Transverse colon (tissue), 4 donors: ENCODE results near the gene WNT5B. TPM values are rescaled to one million over a fixed set of nuclear protein-coding genes. Genes with fewer than 3 reads are reported as not detected.

Source experiments
- DNase-seq: peaks from one replicate; pipeline ENCODE4 v3.0.0-alpha.2; 2019
- H3K27ac ChIP-seq, 4 donors: fragments of 200-600 bp; sonication (generic); 2 replicates each; pipeline ENCODE4 v1.5.1; 2016 to 2018; ENCODE audit warnings: inconsistent platforms in 4 of 4
- H3K27me3 ChIP-seq: fragments of 200-600 bp; sonication (generic); 2 replicates; pipeline ENCODE4 v1.5.1; 2017; ENCODE audit warnings: inconsistent platforms
- H3K36me3 ChIP-seq, 4 donors: fragments of 200-600 bp; sonication (generic); 2 replicates each; pipeline ENCODE4 v1.5.1; 2017 to 2019; ENCODE audit warnings: inconsistent platforms in 4 of 4
- H3K4me1 ChIP-seq, 4 donors: fragments of 200-600 bp; sonication (generic); 2 replicates each; pipeline ENCODE4 v1.5.1; 2017 to 2020; ENCODE audit warnings: inconsistent platforms in 4 of 4
- H3K4me3 ChIP-seq, 4 donors: fragments of 200-600 bp; sonication (generic); 1 replicate in 1 of 4; 2 replicates in 3 of 4; pipeline versions ENCODE4 v1.5.1 to v1.6.1; 2017 to 2019; ENCODE audit warnings: inconsistent platforms in 4 of 4
- H3K9me3 ChIP-seq, 2 donors: fragments of 200-600 bp; sonication (generic); 2 replicates each; pipeline ENCODE4 v1.5.1; 2017 to 2019; ENCODE audit warnings: inconsistent platforms in 2 of 2
- EP300 ChIP-seq: sonication (generic); formaldehyde crosslinking; IDR thresholded peaks from one replicate; pipeline ENCODE4 v1.6.1; 2017; ENCODE audit warnings: antibody characterized with exemption, low read depth
- POLR2A ChIP-seq: fragments of 450-650 bp; IDR thresholded peaks from one replicate; pipeline ENCODE4 v1.6.1; 2016; ENCODE audit warnings: antibody characterized with exemption, mild to moderate bottlenecking, moderate library complexity
- POLR2AphosphoS5 ChIP-seq, 3 donors: sonication (generic); formaldehyde crosslinking; IDR thresholded peaks; one replicate each; pipeline ENCODE4 v1.6.1; 2016; ENCODE audit warnings: antibody characterized with exemption in 3 of 3
- WGBS, 2 donors: methylation state at CpG; one replicate each; pipeline ENCODE4 v1.1.5; 2018; ENCODE audit warnings: low coverage in 1 of 2; 5-methylcytosine and 5-hydroxymethylcytosine counted together
- in situ Hi-C, 4 donors: fragments of 200-750 bp; cut with MboI; loops; one replicate each; pipeline versions ENCODE4 v1.15.0 to v1.15.1; 2017; ENCODE audit warnings: low sequenced_read_pairs in 3 of 4, low pct_ligation_motif_present in 1 of 4, low pct_unique_long_range_greater_than_20kb in 1 of 4
- intact Hi-C: fragments of 100-400 bp; cut with DNase I; formaldehyde crosslinking; loops from one replicate; pipeline ENCODE4 v1.15.1; 2023; ENCODE audit warnings: low total_unique reads
- total RNA-seq, 4 donors: library from RNA; depleted of rRNA; stranded (reverse); fragments of >200 nt; gene quantifications; one replicate each; pipeline ENCODE4 v1.1.0, GENCODE V29; 2016
- TF ChIP-seq, protein P1 (sequence below), 5 experiments: fragments of 200-600 bp in 3 of 5; fragments of 450-650 bp in 2 of 5; sonication (generic) in 3 of 5; IDR thresholded peaks; 1 replicate in 2 of 5; 2 replicates in 3 of 5; pipeline ENCODE4 v1.5.1; 2016 to 2017; ENCODE audit warnings: antibody characterized with exemption in 5 of 5, inconsistent platforms in 3 of 5, mild to moderate bottlenecking in 2 of 5, moderate library complexity in 1 of 5

The WNT5B gene
- total RNA-seq, 4 donors from 2014 or later: 0.80 to 3.5 (median 3.5) TPM; not detected in 1

DNA sequence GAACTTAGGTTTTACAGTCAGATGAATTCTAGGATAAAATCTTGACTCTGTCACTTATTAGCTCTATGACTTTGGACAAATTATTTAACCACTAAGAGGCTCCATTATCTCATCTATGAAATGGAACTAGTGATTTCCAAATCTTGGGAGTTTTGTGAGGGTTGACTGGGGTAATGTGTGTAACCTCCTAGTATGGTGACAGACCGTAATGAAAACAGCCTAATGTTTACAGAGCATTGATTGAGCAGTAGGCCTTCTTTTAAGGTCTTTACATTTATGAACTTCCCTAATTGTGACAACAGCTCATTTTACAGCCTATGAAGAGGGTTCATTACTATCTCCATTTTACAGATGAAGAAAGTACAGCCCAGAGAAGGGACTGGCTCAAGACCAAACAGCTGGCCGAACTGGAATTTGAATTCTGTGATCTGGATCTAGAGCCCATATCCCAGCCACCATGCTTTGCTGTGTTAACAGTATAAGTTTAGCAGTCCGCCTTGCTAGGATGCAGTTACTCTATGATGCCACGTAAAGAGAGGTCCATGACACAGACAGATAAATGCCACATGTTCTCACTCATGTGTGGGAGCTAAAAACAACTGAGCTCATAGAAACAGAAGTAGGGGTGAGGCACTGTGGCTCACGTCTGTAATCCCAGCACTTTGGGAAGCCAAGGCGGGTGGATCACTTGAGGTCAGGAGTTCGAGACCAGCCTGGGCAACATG, 25.6 kb upstream of the WNT5B start:
- H3K36me3 ChIP-seq: no peaks in the 10 kb centered on the region
- no peak for DNase-seq
- H3K4me1 ChIP-seq: peaks cover 13 to 46% (median 20%) of the 10 kb centered on the region in 4 donors
- no peak overlapping the region for H3K27ac ChIP-seq
- TF ChIP-seq POLR2A: no peak
- TF ChIP-seq, protein P1, sequence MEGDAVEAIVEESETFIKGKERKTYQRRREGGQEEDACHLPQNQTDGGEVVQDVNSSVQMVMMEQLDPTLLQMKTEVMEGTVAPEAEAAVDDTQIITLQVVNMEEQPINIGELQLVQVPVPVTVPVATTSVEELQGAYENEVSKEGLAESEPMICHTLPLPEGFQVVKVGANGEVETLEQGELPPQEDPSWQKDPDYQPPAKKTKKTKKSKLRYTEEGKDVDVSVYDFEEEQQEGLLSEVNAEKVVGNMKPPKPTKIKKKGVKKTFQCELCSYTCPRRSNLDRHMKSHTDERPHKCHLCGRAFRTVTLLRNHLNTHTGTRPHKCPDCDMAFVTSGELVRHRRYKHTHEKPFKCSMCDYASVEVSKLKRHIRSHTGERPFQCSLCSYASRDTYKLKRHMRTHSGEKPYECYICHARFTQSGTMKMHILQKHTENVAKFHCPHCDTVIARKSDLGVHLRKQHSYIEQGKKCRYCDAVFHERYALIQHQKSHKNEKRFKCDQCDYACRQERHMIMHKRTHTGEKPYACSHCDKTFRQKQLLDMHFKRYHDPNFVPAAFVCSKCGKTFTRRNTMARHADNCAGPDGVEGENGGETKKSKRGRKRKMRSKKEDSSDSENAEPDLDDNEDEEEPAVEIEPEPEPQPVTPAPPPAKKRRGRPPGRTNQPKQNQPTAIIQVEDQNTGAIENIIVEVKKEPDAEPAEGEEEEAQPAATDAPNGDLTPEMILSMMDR (IDR thresholded peaks at IDR 0.05): no peak
- in situ Hi-C loops: loop anchor here in 1 of 4 donors (10.0 kb wide), 1 partner anchor 489 kb away; no protein-coding TSS in a partner anchor
- H3K4me3 ChIP-seq: no peak overlapping the region
- WGBS, 2 donors: 78 to 83% methylated on average over 1 to 7 of the region's 7 CpGs
- H3K27me3 ChIP-seq: no peaks in the 10 kb centered on the region
- H3K9me3 ChIP-seq: no peaks in the 10 kb centered on the region
- intact Hi-C loops: no loop called here

GRCh38 chr12:1604464-1604863, 24.6 kb upstream of the WNT5B start:
- H3K9me3 ChIP-seq: no peaks in the 10 kb centered on the region
- in situ Hi-C loops: loop anchor here in 1 of 4 donors (10.0 kb wide), 1 partner anchor 490 kb away; no protein-coding TSS in a partner anchor
- H3K27me3 ChIP-seq: no peaks in the 10 kb centered on the region
- 51 to 67% methylated on average over 2 to 3 of the region's 3 CpGs for WGBS, 2 donors
- DNase-seq: no peak
- H3K27ac ChIP-seq: no peak overlapping the region
- H3K4me1 ChIP-seq: peaks cover 13 to 54% (median 20%) of the 10 kb centered on the region in 4 donors
- no peaks in the 10 kb centered on the region for H3K36me3 ChIP-seq
- TF ChIP-seq, protein P1 (IDR thresholded peaks at IDR 0.05): no peak
- TF ChIP-seq POLR2A (no peak), EP300 (no peak), POLR2AphosphoS5 (IDR thresholded peaks at IDR 0.05) (no peak)
- intact Hi-C loops: no loop called here
- no peak overlapping the region for H3K4me3 ChIP-seq

DNA sequence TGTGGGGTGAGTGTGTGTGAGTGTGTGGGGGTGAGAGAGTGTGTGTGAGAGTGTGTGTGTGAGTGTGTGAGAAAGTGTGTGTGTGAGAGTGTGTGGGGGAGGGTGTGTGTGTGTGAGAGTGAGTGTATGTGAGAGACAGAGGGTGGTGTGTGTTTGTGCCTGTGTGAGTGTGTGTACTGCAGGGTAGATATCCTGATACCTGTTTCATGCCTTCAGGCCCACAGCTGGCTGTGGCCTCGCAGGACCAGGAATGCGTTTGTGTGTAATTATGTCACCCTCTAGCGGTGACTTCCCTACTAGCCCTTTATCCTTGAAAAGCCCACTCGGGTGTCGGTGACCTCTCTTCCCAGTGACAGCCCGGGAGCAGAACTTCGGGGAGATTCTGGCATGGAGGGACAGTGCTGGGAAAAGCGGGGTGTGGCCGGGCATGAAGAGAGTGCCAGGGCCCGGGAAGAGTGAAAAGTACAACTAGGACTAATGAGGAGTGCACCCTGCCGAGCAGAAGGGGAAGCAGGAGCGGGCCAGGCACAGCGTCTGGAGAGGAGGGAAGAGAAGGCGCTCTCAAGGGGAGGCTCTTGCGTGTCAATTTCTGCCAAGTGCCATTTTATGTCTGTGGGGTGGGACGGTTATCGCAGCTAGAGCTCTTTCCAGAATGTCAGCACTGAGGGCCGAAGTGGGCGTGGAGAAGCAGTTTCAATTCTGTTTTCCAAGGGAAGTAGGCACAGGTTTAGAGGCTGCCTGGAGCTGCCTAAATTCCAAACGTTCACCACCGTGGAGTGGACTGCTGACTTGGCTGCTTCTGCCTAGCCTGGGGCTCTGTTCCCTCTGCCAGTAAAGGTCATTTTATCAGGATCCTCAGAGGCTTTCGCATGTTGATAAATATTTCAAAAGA, 23.7 kb upstream of the WNT5B start:
- H3K9me3 ChIP-seq: no peaks in the 10 kb centered on the region
- H3K27ac ChIP-seq: peak overlapping the region; percentile 86 to 90 (median 88)
- H3K36me3 ChIP-seq: no peaks in the 10 kb centered on the region
- peak; percentile 77 for DNase-seq
- peak overlapping the region in 3 of 4 donors; percentile 28 to 50 (median 28) for H3K4me3 ChIP-seq
- H3K4me1 ChIP-seq: peaks cover 13 to 54% (median 20%) of the 10 kb centered on the region in 4 donors
- TF ChIP-seq POLR2AphosphoS5 (IDR thresholded peaks at IDR 0.05): peak; percentile 16 to 51 (median 23)
- no peak for TF ChIP-seq POLR2A
- TF ChIP-seq, protein P1 (IDR thresholded peaks at IDR 0.05): peak; percentile 72 to 94 (median 78)
- TF ChIP-seq EP300: no peak
- in situ Hi-C loops: loop anchor here in 1 of 4 donors (10.0 kb wide), 1 partner anchor 491 kb away; no protein-coding TSS in a partner anchor
- WGBS, 2 donors: 0 to 2% methylated on average over 4 to 22 of the region's 22 CpGs
- no peaks in the 10 kb centered on the region for H3K27me3 ChIP-seq
- intact Hi-C loops: no loop called here
